T47D (cell line): Measurements from ENCODE around the gene TUBB4B.

Source experiments
- DNase-seq, 2 experiments: peaks; one replicate each; pipeline versions ENCODE4 v3.0.0 to v3.0.0-alpha.2; 2011 to 2012; ENCODE audit warnings: low read depth in 1 of 2, low spot score in 1 of 2
- JUND ChIP-seq: IDR thresholded peaks from 2 replicates; pipeline ENCODE4 v1.6.1; 2012; ENCODE audit warnings: low read depth
- in situ Hi-C: cut with HindIII; loops from 2 replicates; pipeline ENCODE4 v1.10.0; 2016; ENCODE audit warnings: low sequenced_read_pairs, low pct_unique_long_range_greater_than_20kb

The TUBB4B gene

DNA sequence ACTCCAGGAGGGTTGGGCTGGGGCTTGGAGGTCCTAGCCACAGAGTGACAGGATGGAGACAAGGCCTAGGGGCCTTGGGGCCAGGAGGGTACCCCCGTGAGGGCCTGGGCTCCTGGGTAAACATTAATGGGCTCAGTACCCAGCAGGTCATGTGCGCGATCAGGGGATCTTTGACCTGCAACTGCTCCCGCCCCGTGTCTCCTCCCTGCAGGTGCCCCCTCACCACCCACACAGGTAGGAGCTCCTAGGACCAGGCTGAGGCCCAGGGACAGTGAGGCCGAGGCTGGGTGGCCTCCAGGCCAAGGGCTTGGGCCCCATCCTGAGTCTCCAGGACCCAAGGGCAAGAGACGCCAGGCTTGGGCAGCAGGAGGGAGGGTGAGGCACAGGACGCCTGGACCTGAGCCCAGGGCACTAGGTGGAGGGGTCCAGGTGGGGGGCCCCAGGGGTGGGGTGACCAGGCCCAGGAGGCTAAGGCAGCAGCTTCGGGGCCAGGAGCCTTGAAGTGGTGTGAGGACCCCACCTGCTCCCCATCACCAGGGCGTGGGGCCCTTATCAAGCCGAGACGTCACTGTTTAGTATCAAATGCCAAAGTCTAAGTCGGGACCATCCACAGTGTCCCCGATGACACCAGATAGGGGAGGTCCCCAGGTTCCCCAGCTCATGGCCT, 10.2 kb upstream of the TUBB4B start, which contains the start of gene SLC34A3:
SLC34A3 (plus strand) TSS at position 197 of the 667 bp plus-strand sequence. CDS start 802 bp downstream, outside the sequence.
- in situ Hi-C loops = no loop called here
- no peak for TF ChIP-seq JUND

DNA sequence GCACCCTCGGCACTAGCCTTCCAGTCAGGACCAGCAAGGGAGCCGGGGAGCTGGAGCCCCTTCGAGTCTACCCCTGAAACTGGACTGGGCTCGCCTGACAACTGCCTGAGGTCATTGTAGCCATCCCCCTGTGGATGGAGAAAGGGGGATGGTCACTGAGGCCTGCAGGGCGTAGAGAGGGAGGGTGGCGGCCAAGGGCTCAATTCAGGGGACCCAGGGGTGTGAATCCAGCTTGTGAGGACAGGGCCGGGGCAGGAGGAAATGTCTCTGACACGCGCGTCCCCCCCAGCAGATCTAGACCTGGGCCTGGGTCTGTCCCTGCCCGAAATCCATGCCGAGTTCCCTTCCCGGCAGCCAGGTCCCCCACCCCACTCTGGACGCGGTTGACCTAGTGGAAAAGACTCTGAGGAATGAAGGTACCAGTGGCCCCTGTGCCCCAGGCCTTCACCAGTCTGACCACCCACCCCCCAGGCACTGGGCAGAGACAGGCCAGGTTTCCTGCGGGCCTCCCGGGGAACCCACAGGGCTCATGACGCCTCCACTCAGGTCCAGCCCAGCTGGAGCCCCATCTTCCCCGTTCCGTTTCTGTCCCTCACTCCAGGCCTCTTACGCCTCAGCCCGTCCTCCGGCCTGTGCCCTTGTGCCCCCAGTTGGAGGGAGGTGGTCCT, 9.6 kb upstream of the TUBB4B start:
- in situ Hi-C loops = no loop called here
- DNase-seq = no peak
- no peak for TF ChIP-seq JUND

More for the DNA sequence above, 10.2 kb upstream of the TUBB4B start, which contains the start of gene SLC34A3:
- DNase-seq = no peak

DNA sequence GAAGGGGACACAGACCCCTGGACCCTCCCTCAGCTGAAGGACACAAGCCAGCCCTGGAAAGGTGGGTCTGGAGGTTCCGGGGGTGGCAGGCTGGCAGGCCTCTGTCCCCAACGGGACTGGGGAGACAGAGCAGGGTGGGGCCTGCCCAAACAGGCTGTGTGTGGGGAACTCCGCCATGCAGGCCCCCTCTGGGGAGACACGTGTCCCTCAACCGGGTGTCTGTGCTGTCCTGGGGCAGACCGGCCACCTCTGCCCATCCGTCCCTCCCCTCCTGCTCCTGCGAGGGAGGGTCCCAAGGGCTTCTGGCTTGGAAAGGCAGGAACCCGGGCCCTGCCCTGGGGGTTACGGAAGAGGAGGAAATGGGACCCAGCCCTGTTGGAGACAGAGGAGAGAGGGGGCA, 9.0 kb upstream of the TUBB4B start:
- no peak for TF ChIP-seq JUND
- DNase-seq = no peak
- in situ Hi-C loops = no loop called here

DNA sequence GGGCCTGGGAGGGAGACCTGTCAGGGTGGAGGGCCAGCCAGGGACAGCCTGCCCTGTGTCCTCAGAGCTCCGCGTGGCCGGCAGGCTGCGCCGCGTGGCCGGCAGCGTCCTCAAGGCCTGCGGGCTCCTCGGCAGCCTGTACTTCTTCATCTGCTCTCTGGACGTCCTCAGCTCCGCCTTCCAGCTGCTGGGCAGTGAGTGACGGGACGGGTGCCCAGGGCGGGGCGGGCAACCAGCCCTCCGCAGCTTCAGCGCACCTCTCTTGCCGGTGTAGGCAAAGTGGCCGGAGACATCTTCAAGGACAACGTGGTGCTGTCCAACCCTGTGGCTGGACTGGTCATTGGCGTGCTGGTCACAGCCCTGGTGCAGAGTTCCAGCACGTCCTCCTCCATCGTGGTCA, 8.6 kb upstream of the TUBB4B start:
- no peak for TF ChIP-seq JUND
- no peak for DNase-seq
- in situ Hi-C loops = no loop called here

DNA sequence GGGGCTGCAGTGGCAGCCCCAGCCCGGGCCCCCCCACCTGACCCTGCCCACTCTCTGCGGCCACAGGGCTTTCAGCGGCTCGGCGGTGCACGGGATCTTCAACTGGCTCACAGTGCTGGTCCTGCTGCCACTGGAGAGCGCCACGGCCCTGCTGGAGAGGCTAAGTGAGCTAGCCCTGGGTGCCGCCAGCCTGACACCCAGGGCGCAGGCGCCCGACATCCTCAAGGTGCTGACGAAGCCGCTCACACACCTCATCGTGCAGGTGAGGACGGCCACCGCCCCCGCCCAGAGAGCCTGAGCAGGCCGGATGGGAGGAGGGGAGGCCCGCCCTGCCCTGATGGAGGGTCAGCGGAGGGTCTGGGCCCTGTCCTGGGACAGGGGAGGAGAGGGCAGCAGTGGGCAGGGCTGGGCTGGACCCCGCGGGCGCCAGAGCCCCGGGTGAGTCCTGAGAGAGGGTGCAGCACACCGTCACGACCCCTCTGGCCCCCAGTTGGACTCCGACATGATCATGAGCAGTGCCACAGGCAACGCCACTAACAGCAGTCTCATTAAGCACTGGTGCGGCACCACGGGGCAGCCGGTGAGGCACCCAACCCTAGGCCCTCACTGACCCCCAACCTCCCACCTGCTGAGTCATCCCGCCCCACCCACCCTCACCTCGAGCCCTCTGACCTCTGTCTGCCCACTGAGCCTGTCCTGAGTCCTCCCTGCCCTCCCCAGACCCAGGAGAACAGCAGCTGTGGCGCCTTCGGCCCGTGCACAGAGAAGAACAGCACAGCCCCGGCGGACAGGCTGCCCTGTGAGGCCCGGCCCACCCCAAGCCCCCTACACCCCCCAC, 7.7 kb upstream of the TUBB4B start:
- TF ChIP-seq JUND = no peak
- no peak for DNase-seq
- in situ Hi-C loops = no loop called here

DNA sequence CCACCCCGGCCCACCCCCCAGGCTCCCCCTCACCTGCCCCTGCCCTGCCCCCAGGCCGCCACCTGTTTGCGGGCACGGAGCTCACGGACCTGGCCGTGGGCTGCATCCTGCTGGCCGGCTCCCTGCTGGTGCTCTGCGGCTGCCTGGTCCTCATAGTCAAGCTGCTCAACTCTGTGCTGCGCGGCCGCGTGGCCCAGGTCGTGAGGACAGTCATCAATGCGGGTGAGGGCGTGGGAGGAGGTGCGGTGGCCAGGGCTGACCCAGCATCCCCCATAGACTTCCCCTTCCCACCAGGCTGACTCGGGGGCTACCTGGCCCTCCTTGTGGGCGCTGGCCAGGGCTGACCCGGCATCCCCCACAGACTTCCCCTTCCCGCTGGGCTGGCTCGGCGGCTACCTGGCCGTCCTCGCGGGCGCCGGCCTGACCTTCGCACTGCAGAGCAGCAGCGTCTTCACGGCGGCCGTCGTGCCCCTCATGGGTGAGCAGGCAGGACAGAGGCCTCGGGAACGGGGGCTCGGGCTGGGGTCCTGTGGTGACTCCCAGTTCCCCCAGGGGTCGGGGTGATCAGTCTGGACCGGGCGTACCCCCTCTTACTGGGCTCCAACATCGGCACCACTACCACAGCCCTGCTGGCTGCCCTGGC, 6.9 kb upstream of the TUBB4B start:
- no peak for TF ChIP-seq JUND
- in situ Hi-C loops = no loop called here
- DNase-seq = no peak

DNA sequence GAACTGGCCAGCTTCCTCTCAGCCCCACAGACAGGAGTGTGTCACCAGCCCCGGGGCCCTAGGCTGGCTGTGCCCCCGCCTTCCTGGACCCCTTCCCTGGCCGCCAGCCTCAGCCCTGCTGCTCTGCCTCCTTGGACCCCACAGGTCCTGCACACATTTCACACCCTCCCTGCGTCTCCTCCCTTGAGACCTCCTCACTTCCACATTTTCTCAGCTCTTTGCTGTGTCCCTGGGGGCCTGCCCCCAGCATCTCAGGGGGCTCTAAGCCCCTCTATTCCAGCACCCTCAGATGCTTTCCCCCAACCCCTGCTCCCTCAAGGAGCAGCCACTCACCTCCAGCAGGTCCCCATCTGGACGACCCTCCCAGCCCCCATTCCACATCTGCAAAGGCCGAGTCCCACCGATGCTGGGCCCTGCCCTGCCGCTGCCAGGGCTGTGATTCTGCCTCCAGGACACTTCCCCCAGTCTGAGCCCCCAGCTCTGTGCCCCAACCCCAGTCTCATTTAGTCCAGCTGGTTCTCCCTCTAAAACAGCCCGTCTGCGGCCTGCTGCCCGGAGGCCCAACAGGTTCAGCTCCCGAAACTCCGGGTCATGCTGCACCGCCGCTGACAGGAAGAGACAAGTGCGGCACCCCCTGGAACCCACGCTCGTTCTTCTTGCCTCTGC, 6.2 kb upstream of the TUBB4B start:
- in situ Hi-C loops = no loop called here
- no peak for TF ChIP-seq JUND
- DNase-seq = no peak

DNA sequence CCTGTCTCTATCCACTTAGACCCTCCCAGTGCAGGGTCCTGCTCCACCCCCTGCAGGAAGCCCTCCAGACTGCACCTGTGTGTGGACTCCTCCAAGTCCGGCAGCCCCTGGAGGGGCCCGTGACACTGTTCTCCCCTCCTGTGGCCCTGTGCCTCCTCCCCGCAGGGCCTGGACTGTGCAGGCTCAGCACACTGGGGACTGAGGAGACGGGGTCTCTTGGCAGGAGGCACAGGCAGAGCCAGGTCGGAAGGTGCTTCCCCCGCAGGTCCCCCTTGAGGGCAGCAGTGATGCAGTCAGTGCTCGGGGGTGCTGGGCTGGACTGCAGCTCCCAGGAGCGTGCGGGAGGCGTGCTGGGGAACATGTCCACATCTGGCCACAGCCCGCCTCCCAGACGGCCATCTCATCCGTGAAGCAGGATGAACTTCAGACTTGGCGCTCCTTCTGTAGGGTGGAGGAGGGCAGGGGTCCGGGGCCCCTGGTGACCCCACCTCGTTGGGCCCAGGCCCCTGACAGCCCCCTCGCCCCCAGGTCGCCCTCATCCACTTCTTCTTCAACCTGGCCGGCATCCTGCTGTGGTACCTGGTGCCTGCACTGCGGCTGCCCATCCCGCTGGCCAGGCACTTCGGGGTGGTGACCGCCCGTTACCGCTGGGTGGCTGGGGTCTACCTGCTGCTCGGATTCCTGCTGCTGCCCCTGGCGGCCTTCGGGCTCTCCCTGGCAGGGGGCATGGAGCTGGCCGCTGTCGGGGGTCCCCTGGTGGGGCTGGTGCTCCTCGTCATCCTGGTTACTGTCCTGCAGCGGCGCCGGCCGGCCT, 5.5 kb upstream of the TUBB4B start:
- in situ Hi-C loops = no loop called here
- DNase-seq = no peak
- TF ChIP-seq JUND = no peak

DNA sequence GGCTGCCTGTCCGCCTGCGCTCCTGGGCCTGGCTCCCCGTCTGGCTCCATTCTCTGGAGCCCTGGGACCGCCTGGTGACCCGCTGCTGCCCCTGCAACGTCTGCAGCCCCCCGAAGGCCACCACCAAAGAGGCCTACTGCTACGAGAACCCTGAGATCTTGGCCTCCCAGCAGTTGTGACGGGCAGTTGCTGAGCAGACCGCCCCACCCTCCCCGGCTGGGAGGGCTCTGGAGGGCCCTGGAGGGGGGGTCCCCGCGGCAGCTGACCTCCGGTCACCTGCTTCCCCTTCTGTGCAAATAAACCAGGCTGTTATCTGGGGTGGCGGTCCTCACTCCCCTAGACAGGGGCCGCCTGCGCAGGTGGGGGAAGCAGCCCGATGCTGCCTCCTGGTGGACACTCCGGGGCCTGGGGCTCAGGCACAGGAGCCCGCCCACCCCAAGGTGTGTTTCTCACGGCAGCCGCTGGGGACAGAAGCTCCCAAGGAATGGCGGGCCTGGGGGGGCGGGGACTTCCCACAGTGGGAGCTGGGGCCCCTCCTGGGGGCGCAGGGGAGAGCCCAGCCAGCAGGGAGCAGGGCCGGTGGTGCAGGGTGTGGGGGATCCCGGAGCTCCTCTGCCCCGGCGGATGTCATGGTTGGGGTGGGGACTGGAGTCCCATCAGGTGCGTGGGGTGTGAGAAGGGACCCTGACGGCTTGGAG, 4.7 kb upstream of the TUBB4B start:
- TF ChIP-seq JUND = no peak
- in situ Hi-C loops = no loop called here
- peak; percentile 90 to 97 for DNase-seq

DNA sequence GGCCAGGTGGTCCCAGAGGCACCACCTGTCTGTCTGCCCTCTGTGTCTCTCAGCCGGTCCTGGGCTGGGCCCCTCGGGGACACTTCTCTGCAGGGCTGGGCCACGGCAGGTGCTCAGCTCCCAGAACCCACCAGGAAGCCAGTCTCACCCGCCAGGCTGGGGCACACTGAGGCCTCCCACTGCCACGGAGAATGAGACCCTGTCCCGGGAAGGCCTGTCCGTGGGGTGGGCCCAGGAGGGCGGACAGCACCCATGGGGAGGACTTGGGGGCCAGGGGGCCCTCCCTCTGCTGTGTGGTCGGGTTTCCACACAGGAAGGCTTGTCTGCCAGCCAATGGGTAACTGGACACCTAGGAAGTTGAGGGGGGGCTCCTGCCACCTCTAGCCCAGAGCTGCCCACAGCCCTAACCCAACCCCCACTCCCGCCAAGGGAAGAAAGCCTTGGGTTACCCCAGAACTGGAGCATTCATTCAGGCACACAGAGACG, 4.1 kb upstream of the TUBB4B start:
- in situ Hi-C loops = no loop called here
- no peak for DNase-seq
- TF ChIP-seq JUND = no peak
